Mesodermal cell (in vitro differentiated cells): ENCODE data around the gene FBXO42.
A peak's percentile ranks its signal among the peaks of the same experiment; 100 is the strongest.

ENCODE experiments used
- H3K27ac ChIP-seq: 2 replicates; pipeline ENCODE4 v1.7.0; 2013; ENCODE audit warnings: mild to moderate bottlenecking, low read depth, low read length, moderate library complexity; ENCODE audit not compliant: severe bottlenecking
- H3K36me3 ChIP-seq: 2 replicates; pipeline ENCODE4 v1.7.1; 2013; ENCODE audit warnings: mild to moderate bottlenecking, low read length, moderate library complexity; ENCODE audit not compliant: control insufficient read depth, insufficient read depth
- H3K4me1 ChIP-seq: one replicate; pipeline ENCODE4 v1.7.1; 2013; ENCODE audit warnings: mild to moderate bottlenecking, low read length; ENCODE audit not compliant: insufficient read depth, control insufficient read depth, poor library complexity, severe bottlenecking
- H3K4me3 ChIP-seq: 2 replicates; pipeline ENCODE4 v1.7.0; 2013; ENCODE audit warnings: low read length, control low read depth, mild to moderate bottlenecking; ENCODE audit not compliant: insufficient read depth, poor library complexity, severe bottlenecking; ENCODE audit errors: extremely low read depth
- H3K9me3 ChIP-seq: 2 replicates; pipeline ENCODE4 v1.7.1; 2013; ENCODE audit warnings: mild to moderate bottlenecking, low read length, moderate library complexity; ENCODE audit not compliant: control insufficient read depth
- WGBS, 2 experiments: methylation state at CpG; one replicate each; pipeline ENCODE4 v1.1.5; 2013; ENCODE audit warnings: missing lambda C conversion rate in 2 of 2; ENCODE audit not compliant: insufficient coverage in 2 of 2; 5-methylcytosine and 5-hydroxymethylcytosine counted together

Gene FBXO42

DNA sequence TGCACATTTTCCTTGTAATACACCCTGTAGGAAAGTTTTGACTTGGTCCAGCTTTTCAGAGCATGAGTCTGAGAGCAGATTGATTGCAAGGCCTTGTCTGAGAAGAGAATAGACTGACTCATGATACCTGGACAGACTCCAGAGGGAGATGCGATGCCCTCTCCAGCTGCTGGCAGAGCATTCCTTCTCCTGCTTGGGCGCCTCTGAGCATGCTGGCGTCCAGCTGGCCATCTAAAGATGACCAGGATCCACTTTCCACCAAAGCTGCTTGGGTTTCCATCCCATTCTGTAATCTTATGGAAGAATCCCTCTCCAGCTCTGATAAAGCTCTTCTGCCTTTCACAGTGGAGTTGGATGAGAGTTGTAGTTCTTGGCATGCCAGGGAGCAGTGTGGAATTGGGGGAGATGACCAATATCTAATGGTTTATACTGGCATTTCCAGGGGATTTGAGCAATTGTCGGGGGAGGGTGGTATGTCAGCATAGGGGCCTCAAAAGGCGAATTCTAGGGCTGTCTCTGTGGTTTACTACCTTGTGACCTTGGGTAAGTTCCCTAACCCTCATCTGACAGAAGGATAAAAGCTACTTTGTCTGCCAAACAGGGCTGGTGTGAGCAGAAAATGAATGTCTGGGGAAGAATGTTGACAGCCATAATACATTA is 34.3 kb upstream of the FBXO42 start:
- H3K4me3 ChIP-seq = no peak overlapping the region
- H3K36me3 ChIP-seq = peaks cover 43% of the 10 kb centered on the region
- H3K27ac ChIP-seq = no peak overlapping the region
- no peaks in the 10 kb centered on the region for H3K4me1 ChIP-seq
- WGBS, 2 experiments = 95 to 98% methylated on average over 5 of the region's 5 CpGs
- H3K9me3 ChIP-seq = no peaks in the 10 kb centered on the region

DNA sequence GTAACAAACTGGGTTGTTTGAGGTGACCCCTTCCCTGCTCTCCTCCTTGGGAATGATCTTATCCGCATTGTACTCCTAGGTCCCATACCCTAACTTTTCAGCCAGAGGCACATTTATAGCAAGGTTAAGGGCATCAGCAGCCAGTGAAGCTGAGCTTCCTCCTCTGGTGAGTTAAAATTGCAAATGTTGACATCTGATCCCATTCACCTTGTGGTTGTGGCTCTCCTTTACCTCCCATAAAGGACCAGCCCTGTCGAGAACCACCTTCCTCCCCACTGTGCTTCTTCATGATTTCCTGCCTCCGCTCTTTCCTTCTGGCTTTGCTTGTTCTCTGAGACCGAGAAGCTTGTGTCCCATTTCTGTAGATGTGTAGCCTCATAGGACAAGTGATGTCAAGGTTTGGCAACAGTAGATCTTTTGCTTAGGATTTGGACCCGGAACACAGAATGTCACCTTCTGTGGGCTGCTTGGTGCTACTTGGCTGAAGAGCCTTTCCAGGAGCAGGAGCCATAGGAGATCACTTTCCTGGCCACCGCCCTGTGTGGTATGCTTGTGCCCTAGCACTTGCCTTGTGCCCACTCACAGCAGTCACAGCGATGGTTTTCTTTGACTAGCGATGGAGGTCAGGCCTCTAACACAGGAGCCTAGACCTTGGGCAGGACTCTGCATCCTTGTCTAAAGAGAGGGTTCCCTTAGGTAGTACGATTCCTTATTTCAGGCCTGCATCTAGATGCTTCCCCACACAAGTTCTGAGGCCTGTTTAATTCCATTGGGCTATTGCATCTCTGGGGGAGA is 33.6 kb upstream of the FBXO42 start:
- Histone ChIP-seq H3K4me1 (no peaks in the 10 kb centered on the region), H3K27ac (no peak overlapping the region), H3K9me3 (no peaks in the 10 kb centered on the region), H3K4me3 (no peak overlapping the region), H3K36me3 (peaks cover 43% of the 10 kb centered on the region)
- 93 to 98% methylated on average over 5 to 6 of the region's 9 CpGs for WGBS, 2 experiments

DNA sequence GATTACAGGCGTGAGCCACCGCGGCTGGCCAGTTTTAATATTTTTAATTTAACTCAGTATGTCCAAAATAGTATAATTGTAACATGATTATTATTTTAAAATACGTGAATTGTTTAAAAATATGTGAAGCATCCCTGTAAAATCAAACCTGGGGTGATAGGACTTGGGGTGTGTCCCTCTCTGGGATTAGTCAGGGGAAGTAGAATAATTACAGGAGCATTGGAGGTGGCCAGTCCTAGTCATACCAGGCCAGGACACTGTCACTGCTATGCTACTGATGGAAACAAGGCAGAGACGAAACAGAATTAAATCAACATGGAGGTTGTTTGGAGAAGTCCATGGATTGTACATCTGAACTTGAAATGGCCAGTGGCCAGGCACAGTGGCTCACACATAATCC is 31.6 kb upstream of the FBXO42 start:
- WGBS, 2 experiments = 100% methylated on average over 2 to 3 of the region's 5 CpGs
- Histone ChIP-seq H3K4me3 (no peak overlapping the region), H3K27ac (no peak overlapping the region), H3K36me3 (peaks cover 36% of the 10 kb centered on the region), H3K4me1 (no peaks in the 10 kb centered on the region), H3K9me3 (no peaks in the 10 kb centered on the region)

DNA sequence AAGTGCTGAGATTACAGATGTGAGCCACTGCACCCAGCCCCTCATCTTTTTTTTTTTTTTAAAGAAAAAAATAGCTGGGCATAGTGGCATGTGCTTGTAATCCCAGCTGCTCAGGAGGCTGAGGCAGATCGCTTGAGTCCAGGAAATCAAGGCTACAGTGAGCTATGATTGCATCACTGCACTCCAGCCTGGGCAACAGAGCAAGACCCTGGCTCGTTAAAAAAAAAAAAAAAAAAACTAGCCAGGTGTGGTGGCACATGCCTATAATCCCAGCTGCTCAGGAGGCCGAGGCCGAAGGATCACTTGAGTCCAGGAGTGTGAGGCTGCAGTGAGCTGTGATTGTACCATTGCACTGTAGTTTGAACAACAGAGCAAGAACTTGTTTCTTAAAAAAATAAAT is 28.6 kb upstream of the FBXO42 start:
- WGBS, 2 experiments = 91 to 95% methylated on average over 3 to 4 of the region's 4 CpGs
- Histone ChIP-seq H3K4me3 (no peak overlapping the region), H3K9me3 (no peaks in the 10 kb centered on the region), H3K27ac (no peak overlapping the region), H3K36me3 (peaks cover 25% of the 10 kb centered on the region), H3K4me1 (no peaks in the 10 kb centered on the region)

- H3K4me3 ChIP-seq = no peak overlapping the region
- 85 to 97% methylated on average over 5 to 6 of the region's 7 CpGs for WGBS, 2 experiments
- H3K4me1 ChIP-seq = peaks cover 16% of the 10 kb centered on the region
- no peak overlapping the region for H3K27ac ChIP-seq
- H3K9me3 ChIP-seq = no peaks in the 10 kb centered on the region
- peaks cover 25% of the 10 kb centered on the region for H3K36me3 ChIP-seq
Measured at GRCh38 chr1:16378443-16378842, 26.2 kb upstream of the FBXO42 start.

DNA sequence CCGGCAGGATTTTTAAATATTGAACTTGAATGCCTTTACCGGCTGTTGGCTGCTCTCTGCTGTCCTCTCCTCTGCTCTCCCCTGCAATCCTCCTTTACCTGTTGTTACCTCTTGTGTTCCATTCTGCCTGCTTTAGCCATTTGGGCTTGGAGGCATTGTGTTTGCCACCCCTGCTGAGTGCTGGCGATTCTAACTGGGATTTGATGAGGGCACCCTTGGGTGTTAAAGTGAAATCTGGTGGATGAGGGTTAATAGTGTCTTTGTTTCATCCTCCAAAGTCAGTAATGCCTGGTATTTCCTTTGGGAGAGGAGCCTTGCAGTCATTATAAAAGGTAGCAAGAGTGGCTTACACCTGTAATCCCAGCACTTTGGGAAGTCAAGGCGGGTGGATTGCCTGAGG is 24.7 kb upstream of the FBXO42 start:
- H3K4me1 ChIP-seq = peaks cover 20% of the 10 kb centered on the region
- H3K9me3 ChIP-seq = no peaks in the 10 kb centered on the region
- no peak overlapping the region for H3K27ac ChIP-seq
- WGBS, 2 experiments = 89 to 100% methylated on average over 3 to 4 of the region's 4 CpGs
- peaks cover 34% of the 10 kb centered on the region for H3K36me3 ChIP-seq
- no peak overlapping the region for H3K4me3 ChIP-seq

DNA sequence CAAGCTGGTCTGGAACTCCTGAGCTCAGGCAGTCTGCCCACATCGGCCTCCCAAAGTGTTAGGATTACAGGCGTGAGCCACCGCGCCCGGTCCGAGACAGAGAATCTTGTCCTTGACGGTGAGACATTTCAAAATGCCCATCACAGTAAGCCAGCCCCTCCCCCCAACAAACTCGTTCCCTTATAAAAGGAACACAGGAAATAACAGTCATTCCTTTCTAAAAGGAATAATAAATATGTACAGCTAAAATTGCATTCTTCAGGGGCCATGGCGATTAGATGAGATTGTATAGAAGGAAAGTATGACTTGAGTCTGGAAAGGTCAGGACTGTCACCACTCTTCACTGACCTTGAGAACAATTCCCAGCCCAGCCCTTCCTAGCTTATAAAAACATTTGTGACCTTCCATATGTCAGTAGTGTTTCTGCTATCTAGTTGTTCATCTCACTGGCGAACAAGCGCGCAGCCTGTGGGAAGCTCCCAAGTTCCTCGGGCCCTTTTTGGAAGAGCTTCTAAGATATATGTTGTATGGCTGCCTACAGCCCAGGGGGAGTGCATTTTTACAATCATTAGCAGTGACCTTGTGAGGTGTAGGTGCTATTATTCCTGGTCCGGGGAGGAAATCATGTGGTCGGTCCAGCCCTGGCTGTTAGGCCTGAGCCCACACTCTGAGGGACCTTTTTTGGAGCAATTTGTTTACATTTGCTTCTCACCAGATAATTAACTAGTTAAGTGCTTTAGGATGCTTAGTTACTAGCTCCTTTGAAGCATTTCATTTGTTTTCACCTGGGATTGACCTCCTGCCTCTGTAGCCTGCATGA is 23.5 kb upstream of the FBXO42 start:
- H3K4me3 ChIP-seq = no peak overlapping the region
- 94 to 97% methylated on average over 6 to 9 of the region's 15 CpGs for WGBS, 2 experiments
- peaks cover 25% of the 10 kb centered on the region for H3K4me1 ChIP-seq
- H3K27ac ChIP-seq = peak overlapping the region; percentile 82
- H3K9me3 ChIP-seq = no peaks in the 10 kb centered on the region
- H3K36me3 ChIP-seq = peaks cover 40% of the 10 kb centered on the region

- Histone ChIP-seq H3K27ac (peak overlapping the region; percentile 10), H3K4me1 (peaks cover 25% of the 10 kb centered on the region), H3K36me3 (peaks cover 49% of the 10 kb centered on the region), H3K9me3 (no peaks in the 10 kb centered on the region), H3K4me3 (no peak overlapping the region)
- 90 to 100% methylated on average over 2 to 3 of the region's 3 CpGs for WGBS, 2 experiments
Measured at GRCh38 chr1:16374266-16374665, 22.0 kb upstream of the FBXO42 start.

GRCh38 chr1:16372535-16373285 is 20.4 kb upstream of the FBXO42 start:
- Histone ChIP-seq H3K4me1 (peaks cover 25% of the 10 kb centered on the region), H3K4me3 (no peak overlapping the region), H3K36me3 (peaks cover 41% of the 10 kb centered on the region), H3K27ac (no peak overlapping the region), H3K9me3 (no peaks in the 10 kb centered on the region)
- WGBS, 2 experiments = 96 to 97% methylated on average over 3 of the region's 3 CpGs

GRCh38 chr1:16371725-16372124 is 19.4 kb upstream of the FBXO42 start:
- Histone ChIP-seq H3K27ac (no peak overlapping the region), H3K4me1 (peaks cover 25% of the 10 kb centered on the region), H3K4me3 (no peak overlapping the region), H3K36me3 (peaks cover 40% of the 10 kb centered on the region), H3K9me3 (no peaks in the 10 kb centered on the region)
- WGBS, 2 experiments = 95 to 97% methylated on average over 4 of the region's 5 CpGs
